HepG2 (cell line): ENCODE data around the gene TMF1. TPM values are rescaled to one million over a fixed set of nuclear protein-coding genes. Genes with fewer than 3 reads are reported as not detected.
A peak's percentile ranks its signal among the peaks of the same experiment; 100 is the strongest.

Experiments used
- ATF2 ChIP-seq: sonication (generic); formaldehyde crosslinking; IDR thresholded peaks from 2 replicates; pipeline ENCODE4 v1.4.0; 2020; ENCODE audit warnings: missing genetic modification reagents
- BCLAF1 ChIP-seq: fragments of 450-650 bp; IDR thresholded peaks from 2 replicates; pipeline ENCODE4 v1.6.1; 2017; ENCODE audit warnings: mild to moderate bottlenecking
- ELF3 ChIP-seq: IDR thresholded peaks from 2 replicates; pipeline ENCODE4 v1.6.1; 2016; ENCODE audit warnings: missing genetic modification reagents, missing compliant biosample characterization
- ESRRA ChIP-seq: sonication (generic); formaldehyde crosslinking; IDR thresholded peaks from 2 replicates; pipeline ENCODE4 v1.5.1; 2020; ENCODE audit warnings: mild to moderate bottlenecking, low read depth, missing genetic modification reagents
- HMG20A ChIP-seq: IDR thresholded peaks from 2 replicates; pipeline ENCODE4 v1.6.1; 2016; ENCODE audit warnings: borderline replicate concordance
- JDP2 ChIP-seq: sonication (generic); formaldehyde crosslinking; IDR thresholded peaks from 2 replicates; pipeline ENCODE4 v1.8.1; 2022; ENCODE audit warnings: missing genetic modification reagents, borderline replicate concordance
- KAT8 ChIP-seq: IDR thresholded peaks from 2 replicates; pipeline ENCODE4 v1.6.1; 2016; ENCODE audit warnings: missing genetic modification reagents, missing compliant biosample characterization
- MEF2D ChIP-seq: sonication (generic); formaldehyde crosslinking; IDR thresholded peaks from 2 replicates; pipeline ENCODE4 v1.5.1; 2020; ENCODE audit warnings: mild to moderate bottlenecking, missing genetic modification reagents
- MXI1 ChIP-seq: IDR thresholded peaks from 3 replicates; pipeline ENCODE4 v1.6.1; 2012; ENCODE audit warnings: low read depth, low read length, inconsistent platforms, borderline replicate concordance
- NONO ChIP-seq, 2 experiments: fragments of 450-650 bp in 1 of 2; sonication (generic) in 1 of 2; formaldehyde crosslinking in 1 of 2; IDR thresholded peaks in 1 of 2; conservative IDR thresholded peaks in 1 of 2; 2 replicates each; pipeline versions ENCODE4 v1.6.1 to v1.8.0; 2017 to 2022; ENCODE audit warnings: mild to moderate bottlenecking in 1 of 2, missing genetic modification reagents in 1 of 2, moderate library complexity in 1 of 2
- POLR2A ChIP-seq, 2 experiments: IDR thresholded peaks; 2 replicates each; pipeline ENCODE4 v1.6.1; 2011; ENCODE audit warnings: low read depth in 2 of 2, low read length in 2 of 2, mild to moderate bottlenecking in 1 of 2, moderate library complexity in 1 of 2; ENCODE audit not compliant: insufficient read depth in 1 of 2
- RORA ChIP-seq: sonication (generic); formaldehyde crosslinking; IDR thresholded peaks from 2 replicates; pipeline ENCODE4 v1.5.0; 2020; ENCODE audit warnings: mild to moderate bottlenecking, missing genetic modification reagents, moderate library complexity
- SALL1 ChIP-seq: sonication (generic); formaldehyde crosslinking; IDR thresholded peaks from 2 replicates; pipeline ENCODE4 v1.8.0; 2022; ENCODE audit warnings: mild to moderate bottlenecking, missing genetic modification reagents
- SPEN ChIP-seq: sonication (generic); formaldehyde crosslinking; IDR thresholded peaks from 2 replicates; pipeline ENCODE4 v1.5.1; 2020; ENCODE audit warnings: low read depth, mild to moderate bottlenecking, missing genetic modification reagents
- THAP11 ChIP-seq: IDR thresholded peaks from 2 replicates; pipeline ENCODE4 v1.6.1; 2016; ENCODE audit warnings: missing biosample characterization, missing genetic modification reagents
- TMF1 ChIP-seq: sonication (generic); formaldehyde crosslinking; IDR thresholded peaks from 2 replicates; pipeline ENCODE4 v1.8.1; 2022; ENCODE audit warnings: low read depth, missing genetic modification reagents
- ZBED4 ChIP-seq: sonication (generic); formaldehyde crosslinking; IDR thresholded peaks from 2 replicates; pipeline ENCODE4 v1.4.0; 2020; ENCODE audit warnings: missing genetic modification reagents, borderline replicate concordance
- ZFY ChIP-seq: sonication (generic); formaldehyde crosslinking; IDR thresholded peaks from 2 replicates; pipeline ENCODE4 v1.4.0; 2020; ENCODE audit warnings: missing genetic modification reagents
- ZNF124 ChIP-seq: sonication (generic); formaldehyde crosslinking; IDR thresholded peaks from 2 replicates; pipeline ENCODE4 v1.4.0; 2020; ENCODE audit warnings: missing genetic modification reagents
- ZNF329 ChIP-seq: sonication (generic); formaldehyde crosslinking; IDR thresholded peaks from 2 replicates; pipeline ENCODE4 v1.9.0; 2021; ENCODE audit warnings: low read depth, mild to moderate bottlenecking, missing genetic modification reagents
- ZNF331 ChIP-seq: sonication (generic); formaldehyde crosslinking; IDR thresholded peaks from 2 replicates; pipeline ENCODE4 v1.4.0; 2020; ENCODE audit warnings: missing genetic modification reagents
- ZNF552 ChIP-seq: sonication (generic); formaldehyde crosslinking; IDR thresholded peaks from 2 replicates; pipeline ENCODE4 v1.9.0; 2022; ENCODE audit warnings: missing genetic modification reagents, mild to moderate bottlenecking, borderline replicate concordance
- ZZZ3 ChIP-seq: sonication (generic); formaldehyde crosslinking; IDR thresholded peaks from 2 replicates; pipeline ENCODE4 v1.4.0; 2020; ENCODE audit warnings: missing genetic modification reagents, mild to moderate bottlenecking, borderline replicate concordance
- polyA plus RNA-seq, 8 experiments: library from polyadenylated mRNA; depleted of rRNA in 3 of 8; stranded (reverse) in 7 of 8; unstranded in 1 of 8; fragments of >200 nt; fragmentation: Illumina TruSeq in 4 of 8; extraction: Trizol in 4 of 8; gene quantifications; 2 replicates each; pipeline versions ENCODE4 v1.2.1 to v1.2.3, GENCODE V29; 2011 to 2016; ENCODE audit warnings: low read depth in 4 of 8, missing spikeins in 1 of 8, mixed read lengths in 1 of 8; ENCODE audit not compliant: insufficient read depth in 1 of 8
- total RNA-seq, 5 experiments: library from RNA; depleted of rRNA; stranded (reverse); fragments of >200 nt; fragmentation: Illumina TruSeq; extraction: Trizol; gene quantifications; 2 replicates each; pipeline ENCODE4 v1.2.3, GENCODE V29; 2016; ENCODE audit warnings: low read depth in 1 of 5

Gene TMF1
- total and polyA plus RNA-seq, 2 of the 13 experiments (the other 11 are each of a cell fraction or from before 2014, with no cell fraction given) = 12.1 to 38.4 TPM

- TF ChIP-seq NONO (IDR thresholded peaks at IDR 0.05) (no peak), NONO (CRISPR knock-in tag; conservative IDR thresholded peaks at IDR 0.05) (peak; percentile 44; the same call in 1 of the 2 replicates), MEF2D (CRISPR knock-in tag) (no peak), RORA (no peak), ZFY (CRISPR knock-in tag) (peak; percentile 37; the same call in 1 of the 2 replicates), ZBED4 (CRISPR knock-in tag) (no peak), THAP11 (CRISPR knock-in tag) (peak; percentile 45), ZNF331 (CRISPR knock-in tag) (peak; percentile 59; the same call in 1 of the 2 replicates), ZNF552 (CRISPR knock-in tag) (no peak), BCLAF1 (no peak), ZZZ3 (CRISPR knock-in tag) (no peak), TMF1 (CRISPR knock-in tag) (0 out of 2 replicates have a peak, but pooled peaks have one; percentile 44), SALL1 (CRISPR knock-in tag) (peak; percentile 52), HMG20A (no peak), POLR2A (IDR thresholded peaks at IDR 0.05; ENCODE audit: insufficient read depth in 1 of 2, low read depth in 2 of 2, low read length in 2 of 2) (peak; percentile 37 to 81; a peak in 3 of 4 replicates), ATF2 (CRISPR knock-in tag) (no peak; the same call in 1 of the 2 replicates), ELF3 (CRISPR knock-in tag) (no peak), SPEN (CRISPR knock-in tag) (0 out of 2 replicates have a peak, but pooled peaks have one; percentile 38), ESRRA (CRISPR knock-in tag) (no peak), JDP2 (CRISPR knock-in tag) (no peak), ZNF124 (CRISPR knock-in tag) (no peak), MXI1 (peak; percentile 54; the same call in 1 of the 3 replicates), ZNF329 (no peak), KAT8 (CRISPR knock-in tag) (peak; percentile 36; the same call in 1 of the 2 replicates)
These were observed 28.2 kb upstream of the TMF1 start, which contains the start of gene UBA3 (continued) for GRCh38 chr3:69080233-69080920.
